ENCODE data around the gene LHFPL6. TPM values are rescaled to one million over a fixed set of nuclear protein-coding genes. Genes with fewer than 3 reads are reported as not detected.

Gene LHFPL6
- total RNA-seq, 1 donor from 2014 or later: 5.3 TPM

DNA sequence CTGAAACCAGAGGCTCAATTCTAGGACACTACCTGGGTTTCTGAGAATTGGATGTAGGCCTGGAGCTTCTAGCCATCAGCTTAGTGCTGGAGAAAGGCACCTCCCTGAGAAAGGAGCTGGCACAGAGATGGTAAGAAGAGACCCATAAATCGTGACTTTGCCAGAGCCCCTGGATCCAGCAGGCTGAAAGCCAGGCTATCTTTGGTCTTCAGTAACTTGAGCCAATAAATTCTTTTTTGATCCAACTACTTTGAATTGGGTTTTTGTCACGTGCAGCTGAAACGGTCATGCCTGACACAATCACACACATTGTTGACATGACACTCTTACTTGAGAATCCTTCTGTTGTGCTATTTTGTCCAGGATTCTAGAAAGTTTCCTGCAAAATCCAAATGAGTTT is 103.4 kb downstream of the LHFPL6 start:
- H3K36me3 ChIP-seq (ENCODE audit: control insufficient read depth, insufficient read depth, low read length): no peaks in the 10 kb centered on the region
- TF ChIP-seq, protein P1, sequence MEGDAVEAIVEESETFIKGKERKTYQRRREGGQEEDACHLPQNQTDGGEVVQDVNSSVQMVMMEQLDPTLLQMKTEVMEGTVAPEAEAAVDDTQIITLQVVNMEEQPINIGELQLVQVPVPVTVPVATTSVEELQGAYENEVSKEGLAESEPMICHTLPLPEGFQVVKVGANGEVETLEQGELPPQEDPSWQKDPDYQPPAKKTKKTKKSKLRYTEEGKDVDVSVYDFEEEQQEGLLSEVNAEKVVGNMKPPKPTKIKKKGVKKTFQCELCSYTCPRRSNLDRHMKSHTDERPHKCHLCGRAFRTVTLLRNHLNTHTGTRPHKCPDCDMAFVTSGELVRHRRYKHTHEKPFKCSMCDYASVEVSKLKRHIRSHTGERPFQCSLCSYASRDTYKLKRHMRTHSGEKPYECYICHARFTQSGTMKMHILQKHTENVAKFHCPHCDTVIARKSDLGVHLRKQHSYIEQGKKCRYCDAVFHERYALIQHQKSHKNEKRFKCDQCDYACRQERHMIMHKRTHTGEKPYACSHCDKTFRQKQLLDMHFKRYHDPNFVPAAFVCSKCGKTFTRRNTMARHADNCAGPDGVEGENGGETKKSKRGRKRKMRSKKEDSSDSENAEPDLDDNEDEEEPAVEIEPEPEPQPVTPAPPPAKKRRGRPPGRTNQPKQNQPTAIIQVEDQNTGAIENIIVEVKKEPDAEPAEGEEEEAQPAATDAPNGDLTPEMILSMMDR (IDR thresholded peaks at IDR 0.05; ENCODE audit: insufficient read depth, low read length, severe bottlenecking): no peak
- no peak for FAIRE-seq
- no peak overlapping the region for H3K4me3 ChIP-seq (ENCODE audit: low read depth, low read length)
- H3K27me3 ChIP-seq (ENCODE audit: control insufficient read depth, insufficient read depth, low read length): no peaks in the 10 kb centered on the region
- no peak for DNase-seq (ENCODE audit: low read depth)

DNA sequence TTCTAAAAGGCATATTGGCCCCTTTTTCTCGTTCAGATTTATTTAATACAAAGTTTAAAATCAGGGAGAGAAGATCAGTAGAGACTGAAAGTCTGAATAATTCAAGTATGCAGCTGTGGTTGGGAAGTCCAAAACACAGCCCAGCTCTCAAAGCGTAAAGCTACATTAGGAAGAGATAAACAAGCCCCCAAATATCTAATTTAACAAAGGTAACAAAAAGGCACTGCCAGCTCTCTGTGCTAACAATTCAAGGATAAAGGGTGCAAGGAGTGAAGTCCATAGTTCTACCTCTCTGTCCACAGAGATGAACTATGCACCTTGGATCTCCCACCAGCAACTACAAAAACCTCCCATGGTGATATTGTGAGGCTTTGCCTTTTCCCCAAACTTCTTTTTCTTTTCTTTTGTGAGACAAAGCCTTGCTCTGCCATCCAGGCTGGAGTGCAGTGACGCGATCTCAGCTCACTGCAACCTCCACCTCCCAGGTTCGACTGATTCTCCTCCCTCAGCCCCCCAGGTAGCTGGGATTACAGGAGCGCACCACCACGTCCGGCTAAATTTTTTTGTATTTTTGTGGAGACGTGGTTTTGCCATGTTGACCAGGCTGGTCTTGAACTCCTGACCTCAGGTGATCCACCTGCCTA is 104.4 kb downstream of the LHFPL6 start:
- Histone ChIP-seq H3K4me3 (ENCODE audit: low read depth, low read length) (no peak overlapping the region), H3K36me3 (ENCODE audit: control insufficient read depth, insufficient read depth, low read length) (no peaks in the 10 kb centered on the region), H3K27me3 (ENCODE audit: control insufficient read depth, insufficient read depth, low read length) (no peaks in the 10 kb centered on the region)
- TF ChIP-seq, protein P1 (IDR thresholded peaks at IDR 0.05; ENCODE audit: insufficient read depth, low read length, severe bottlenecking): no peak
- DNase-seq (ENCODE audit: low read depth) (no peak), FAIRE-seq (no peak)

DNA sequence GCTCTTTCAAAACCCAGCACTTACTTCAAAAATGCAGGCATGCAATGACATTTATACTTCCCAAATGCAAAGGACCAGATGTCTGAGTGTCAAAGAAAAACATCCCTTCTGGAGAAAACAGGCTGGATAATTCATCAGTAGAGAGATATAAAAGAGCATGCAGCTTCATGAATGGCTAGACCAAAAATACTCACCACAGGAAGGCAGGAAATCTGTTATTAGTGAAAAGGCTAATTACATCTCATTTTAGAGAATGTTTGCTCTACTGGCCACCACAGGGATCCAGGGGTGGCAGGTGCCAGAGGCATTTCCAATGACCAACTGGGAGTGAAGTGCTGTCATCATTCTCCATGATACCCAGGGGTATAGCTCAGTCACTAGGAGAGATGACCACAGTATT is 106.5 kb downstream of the LHFPL6 start:
- TF ChIP-seq, protein P1 (IDR thresholded peaks at IDR 0.05; ENCODE audit: insufficient read depth, low read length, severe bottlenecking): no peak
- DNase-seq (ENCODE audit: low read depth) (no peak), FAIRE-seq (peak; percentile 58)
- Histone ChIP-seq H3K4me3 (ENCODE audit: low read depth, low read length) (no peak overlapping the region), H3K27me3 (ENCODE audit: control insufficient read depth, insufficient read depth, low read length) (no peaks in the 10 kb centered on the region), H3K36me3 (ENCODE audit: control insufficient read depth, insufficient read depth, low read length) (no peaks in the 10 kb centered on the region)

DNA sequence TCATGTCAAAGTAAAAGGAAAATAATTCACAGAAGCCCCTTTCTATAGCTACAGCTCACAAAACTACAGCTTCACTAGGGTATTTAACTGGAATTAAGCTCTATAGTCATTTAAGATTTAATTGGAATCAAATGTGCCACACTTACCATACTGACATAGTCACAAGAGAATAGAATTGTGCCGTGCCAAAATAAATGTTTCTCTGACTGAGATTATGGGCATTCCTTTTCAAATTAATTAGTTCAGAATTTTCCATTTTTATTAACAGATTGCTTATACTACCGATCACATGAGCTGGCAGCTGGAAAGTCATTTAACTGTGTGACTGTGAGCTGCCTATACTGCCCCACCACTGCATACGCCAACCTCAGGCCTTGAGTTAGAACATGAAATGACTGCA is 108.4 kb downstream of the LHFPL6 start:
- TF ChIP-seq, protein P1 (IDR thresholded peaks at IDR 0.05; ENCODE audit: insufficient read depth, low read length, severe bottlenecking): no peak
- no peaks in the 10 kb centered on the region for H3K36me3 ChIP-seq (ENCODE audit: control insufficient read depth, insufficient read depth, low read length)
- DNase-seq (ENCODE audit: low read depth): no peak
- H3K27me3 ChIP-seq (ENCODE audit: control insufficient read depth, insufficient read depth, low read length): no peaks in the 10 kb centered on the region
- H3K4me3 ChIP-seq (ENCODE audit: low read depth, low read length): no peak overlapping the region
- no peak for FAIRE-seq

DNA sequence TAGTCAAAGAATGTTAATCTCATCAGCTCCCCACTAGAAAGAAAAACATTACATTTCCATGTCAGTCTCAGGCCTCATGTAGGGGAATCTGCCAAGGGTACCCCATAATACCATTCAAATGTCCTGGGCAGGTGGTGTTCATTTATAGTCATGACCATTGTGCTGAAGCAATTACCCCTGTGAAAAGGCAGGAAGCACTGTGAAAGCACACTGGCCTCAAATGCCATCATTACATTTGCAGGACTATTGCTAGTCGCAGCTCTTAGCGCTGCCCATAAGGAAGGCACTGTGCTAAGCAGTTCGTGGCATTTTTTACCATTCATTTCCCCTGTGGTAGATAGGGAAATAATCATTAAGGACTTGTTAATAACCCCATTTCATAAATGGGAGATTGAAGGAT is 109.0 kb downstream of the LHFPL6 start:
- DNase-seq (ENCODE audit: low read depth) (no peak), FAIRE-seq (no peak)
- Histone ChIP-seq H3K27me3 (ENCODE audit: control insufficient read depth, insufficient read depth, low read length) (no peaks in the 10 kb centered on the region), H3K36me3 (ENCODE audit: control insufficient read depth, insufficient read depth, low read length) (no peaks in the 10 kb centered on the region), H3K4me3 (ENCODE audit: low read depth, low read length) (no peak overlapping the region)
- TF ChIP-seq, protein P1 (IDR thresholded peaks at IDR 0.05; ENCODE audit: insufficient read depth, low read length, severe bottlenecking): no peak

DNA sequence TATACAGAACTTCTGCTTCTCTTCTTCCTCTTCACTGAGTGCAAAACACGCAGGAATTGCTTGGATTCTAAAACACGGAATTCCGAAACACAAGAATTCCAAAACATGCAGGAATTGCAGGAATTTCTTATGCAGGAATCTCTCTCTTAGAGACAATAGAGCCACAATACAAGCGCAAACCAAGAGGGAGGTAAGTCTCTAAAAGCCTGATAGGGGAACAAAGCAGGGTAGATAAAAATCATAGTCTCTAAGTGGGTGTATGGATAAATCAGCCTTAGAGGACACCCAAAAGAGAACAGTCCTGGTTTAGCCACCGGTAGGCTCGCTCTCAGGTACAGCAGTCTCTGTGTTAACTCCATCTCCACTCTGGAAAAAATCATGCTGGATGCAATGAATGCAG is 112.9 kb downstream of the LHFPL6 start:
- FAIRE-seq (no peak), DNase-seq (ENCODE audit: low read depth) (no peak)
- Histone ChIP-seq H3K36me3 (ENCODE audit: control insufficient read depth, insufficient read depth, low read length) (no peaks in the 10 kb centered on the region), H3K27me3 (ENCODE audit: control insufficient read depth, insufficient read depth, low read length) (no peaks in the 10 kb centered on the region), H3K4me3 (ENCODE audit: low read depth, low read length) (no peak overlapping the region)
- TF ChIP-seq, protein P1 (IDR thresholded peaks at IDR 0.05; ENCODE audit: insufficient read depth, low read length, severe bottlenecking): no peak
